ENCODE data around the gene ELL2. TPM values are rescaled to one million over a fixed set of nuclear protein-coding genes. Genes with fewer than 3 reads are reported as not detected.
"Not testable (repeated sequence)": the region's sequence is repeated elsewhere in the genome, so short reads cannot be mapped to it uniquely, and the experiment has no call there.

Gene ELL2
- total RNA-seq, 4 donors from 2014 or later, result 58.2 to 128 (median 95.0) TPM

DNA sequence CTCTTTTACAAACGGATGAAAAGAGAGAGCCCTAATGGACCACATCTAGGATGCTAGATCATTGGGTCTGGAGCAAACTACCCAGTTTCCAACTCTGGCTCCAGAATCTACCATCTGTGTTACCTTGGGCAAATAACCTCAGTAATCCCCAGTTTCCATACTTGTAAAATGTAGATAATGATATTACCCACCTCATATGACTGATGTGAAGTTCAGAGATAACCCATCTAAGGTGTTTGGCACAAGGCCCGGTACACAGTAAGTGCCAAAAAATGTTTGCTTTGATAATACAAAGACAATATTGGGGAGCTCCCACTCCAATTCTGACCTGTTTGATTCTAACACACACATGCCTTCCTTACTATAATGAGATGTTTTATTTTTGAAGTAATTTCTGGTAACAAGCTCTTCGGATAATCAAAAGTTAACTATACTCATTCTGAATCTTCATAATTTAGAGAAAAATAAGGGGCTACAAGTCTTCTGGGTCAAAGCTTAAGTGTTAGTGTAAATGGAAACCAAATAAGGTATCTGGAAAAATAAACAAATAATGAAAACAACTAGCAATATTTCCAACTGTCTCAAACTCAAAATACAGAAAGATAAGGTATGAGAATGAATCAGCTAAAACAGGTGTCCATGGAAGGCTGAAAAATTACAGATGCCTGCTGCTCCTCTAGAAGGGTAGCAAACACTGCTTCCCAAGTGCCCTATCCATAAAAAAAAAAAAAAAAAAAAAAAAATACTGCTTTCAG is 30.4 kb downstream of the ELL2 start:
- 76% methylated on average over 3 of the region's 3 CpGs for WGBS
- H3K27ac ChIP-seq, result no peak overlapping the region

GRCh38 chr5:95930141-95930930 is 31.3 kb downstream of the ELL2 start:
- H3K27ac ChIP-seq, result no peak overlapping the region
- WGBS, result 69% methylated on average over 4 of the region's 4 CpGs

More for the DNA sequence above, 30.4 kb downstream of the ELL2 start:
- H3K27me3 ChIP-seq, result no peaks in the 10 kb centered on the region
- H3K9me3 ChIP-seq, result no peaks in the 10 kb centered on the region
- no peak overlapping the region for H3K4me3 ChIP-seq
- TF ChIP-seq CTCF (IDR thresholded peaks at IDR 0.05) (no peak), POLR2AphosphoS5 (IDR thresholded peaks at IDR 0.05) (no peak), EP300 (IDR thresholded peaks at IDR 0.05) (no peak), POLR2A (IDR thresholded peaks at IDR 0.05) (no peak)
- H3K36me3 ChIP-seq, result no peaks in the 10 kb centered on the region
- H3K4me1 ChIP-seq, result peaks cover 34% of the 10 kb centered on the region
- no peak for DNase-seq (ENCODE audit: low spot score in 2 of 2)

GRCh38 chr5:95928724-95929253 is 32.9 kb downstream of the ELL2 start:
- no peak for DNase-seq (ENCODE audit: low spot score in 2 of 2)
- no peak overlapping the region for H3K4me3 ChIP-seq
- TF ChIP-seq POLR2AphosphoS5 (IDR thresholded peaks at IDR 0.05) (no peak), CTCF (IDR thresholded peaks at IDR 0.05) (no peak), EP300 (IDR thresholded peaks at IDR 0.05) (no peak), POLR2A (IDR thresholded peaks at IDR 0.05) (no peak)
- H3K27ac ChIP-seq, result no peak overlapping the region
- no peaks in the 10 kb centered on the region for H3K9me3 ChIP-seq
- 85% methylated on average over 7 of the region's 7 CpGs for WGBS
- H3K4me1 ChIP-seq, result peaks cover 31% of the 10 kb centered on the region
- H3K36me3 ChIP-seq, result no peaks in the 10 kb centered on the region
- no peaks in the 10 kb centered on the region for H3K27me3 ChIP-seq

More at GRCh38 chr5:95930141-95930930, 31.3 kb downstream of the ELL2 start:
- DNase-seq (ENCODE audit: low spot score in 2 of 2), result no peak
- no peaks in the 10 kb centered on the region for H3K27me3 ChIP-seq
- no peak overlapping the region for H3K4me3 ChIP-seq
- TF ChIP-seq EP300 (IDR thresholded peaks at IDR 0.05) (no peak), POLR2AphosphoS5 (IDR thresholded peaks at IDR 0.05) (no peak), POLR2A (IDR thresholded peaks at IDR 0.05) (no peak), CTCF (IDR thresholded peaks at IDR 0.05) (no peak)
- no peaks in the 10 kb centered on the region for H3K9me3 ChIP-seq
- H3K4me1 ChIP-seq, result peaks cover 42% of the 10 kb centered on the region
- no peaks in the 10 kb centered on the region for H3K36me3 ChIP-seq

DNA sequence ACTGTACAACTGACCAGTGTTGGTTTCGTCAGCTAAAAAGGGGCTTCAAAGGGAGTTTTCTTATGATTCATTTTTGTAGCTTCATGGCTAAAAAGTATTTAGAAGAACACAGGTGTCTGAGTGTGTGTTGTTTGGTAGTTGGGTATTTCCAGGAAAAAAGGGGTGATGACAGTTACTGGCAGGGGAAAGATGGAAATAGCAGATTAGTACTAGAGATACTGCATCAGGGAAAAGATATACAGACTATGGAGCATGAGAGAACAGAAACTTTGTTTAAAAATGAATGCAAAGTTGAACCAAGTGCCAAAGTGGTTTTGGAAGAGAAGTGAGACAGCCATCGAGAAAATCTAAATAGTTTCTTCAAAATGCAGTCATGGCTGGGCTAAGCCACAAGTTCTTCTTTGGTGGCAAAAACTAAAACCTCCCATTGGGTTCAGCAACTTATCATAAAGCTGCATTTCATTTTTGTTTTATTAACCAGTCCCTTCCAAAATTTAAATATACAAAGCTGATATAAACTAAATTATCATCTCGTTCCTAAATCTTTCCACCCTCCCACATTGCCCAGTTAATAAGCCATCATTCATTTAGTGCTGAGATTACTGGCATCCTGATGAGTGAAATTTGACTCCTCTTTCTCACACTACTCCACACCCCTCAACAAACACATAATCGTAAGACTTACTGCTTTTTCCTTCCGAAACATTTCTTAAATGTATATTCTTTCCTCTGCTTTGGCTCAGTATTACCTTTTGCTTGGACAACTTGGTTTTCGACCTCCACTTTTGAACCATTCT is 33.5 kb downstream of the ELL2 start:
- no peak for DNase-seq (ENCODE audit: low spot score in 2 of 2)
- H3K36me3 ChIP-seq, result no peaks in the 10 kb centered on the region
- TF ChIP-seq CTCF (IDR thresholded peaks at IDR 0.05), result no peak
- no peak overlapping the region for H3K4me3 ChIP-seq
- H3K9me3 ChIP-seq, result no peaks in the 10 kb centered on the region
- no peak overlapping the region for H3K27ac ChIP-seq
- H3K4me1 ChIP-seq, result peaks cover 31% of the 10 kb centered on the region
- H3K27me3 ChIP-seq, result no peaks in the 10 kb centered on the region
- WGBS, result 59% methylated on average over 6 of the region's 6 CpGs

DNA sequence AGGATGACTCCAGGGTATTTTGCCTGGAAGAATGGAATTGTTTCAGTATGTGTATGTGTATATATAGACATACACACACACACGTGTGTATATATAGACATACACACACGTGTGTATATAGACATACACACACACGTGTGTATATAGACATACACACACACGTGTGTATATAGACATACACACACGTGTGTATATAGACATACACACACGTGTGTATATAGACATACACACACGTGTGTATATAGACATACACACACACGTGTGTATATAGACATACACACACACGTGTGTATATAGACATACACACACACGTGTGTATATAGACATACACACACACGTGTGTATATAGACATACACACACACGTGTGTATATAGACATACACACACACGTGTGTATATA is 34.4 kb downstream of the ELL2 start:
- DNase-seq (ENCODE audit: low spot score in 2 of 2); H3K36me3 ChIP-seq; H3K4me3 ChIP-seq; H3K27ac ChIP-seq; H3K9me3 ChIP-seq; H3K27me3 ChIP-seq: not testable (repeated sequence)
- WGBS, result 26% methylated on average over 3 of the region's 13 CpGs
- peaks cover 31% of the 10 kb centered on the region for H3K4me1 ChIP-seq

Measured in suprapubic skin (tissue), 4 donors.